WERI-Rb-1 (cell line): ENCODE data around the gene IRF3.

Experiments
- DNase-seq: peaks from one replicate; pipeline ENCODE4 v3.0.0-alpha.2; 2020
- H3K27ac ChIP-seq: fragments of 250-450 bp; sonication (Bioruptor Pico); 2 replicates; pipeline ENCODE4 v1.5.1; 2020; ENCODE audit warnings: mild to moderate bottlenecking, moderate library complexity
- H3K27me3 ChIP-seq: fragments of 250-450 bp; sonication (Bioruptor Pico); 2 replicates; pipeline ENCODE4 v1.5.1; 2021; ENCODE audit warnings: mild to moderate bottlenecking, low read depth, moderate library complexity; ENCODE audit not compliant: insufficient read depth, severe bottlenecking
- H3K36me3 ChIP-seq: fragments of 250-450 bp; sonication (Bioruptor Pico); 2 replicates; pipeline ENCODE4 v1.5.1; 2020; ENCODE audit warnings: mild to moderate bottlenecking, moderate library complexity
- H3K4me3 ChIP-seq: 2 replicates; pipeline ENCODE4 v1.5.1; 2011; ENCODE audit warnings: low read depth, mild to moderate bottlenecking, control low read depth, low read length
- H3K9me3 ChIP-seq: fragments of 250-450 bp; sonication (Bioruptor Pico); 2 replicates; pipeline ENCODE4 v1.5.1; 2021; ENCODE audit warnings: mild to moderate bottlenecking, moderate library complexity; ENCODE audit not compliant: severe bottlenecking
- CTCF ChIP-seq: IDR thresholded peaks from 2 replicates; pipeline ENCODE4 v1.5.1; 2011; ENCODE audit warnings: low read depth, mild to moderate bottlenecking, control low read depth, inconsistent platforms, low read length

Gene IRF3

DNA sequence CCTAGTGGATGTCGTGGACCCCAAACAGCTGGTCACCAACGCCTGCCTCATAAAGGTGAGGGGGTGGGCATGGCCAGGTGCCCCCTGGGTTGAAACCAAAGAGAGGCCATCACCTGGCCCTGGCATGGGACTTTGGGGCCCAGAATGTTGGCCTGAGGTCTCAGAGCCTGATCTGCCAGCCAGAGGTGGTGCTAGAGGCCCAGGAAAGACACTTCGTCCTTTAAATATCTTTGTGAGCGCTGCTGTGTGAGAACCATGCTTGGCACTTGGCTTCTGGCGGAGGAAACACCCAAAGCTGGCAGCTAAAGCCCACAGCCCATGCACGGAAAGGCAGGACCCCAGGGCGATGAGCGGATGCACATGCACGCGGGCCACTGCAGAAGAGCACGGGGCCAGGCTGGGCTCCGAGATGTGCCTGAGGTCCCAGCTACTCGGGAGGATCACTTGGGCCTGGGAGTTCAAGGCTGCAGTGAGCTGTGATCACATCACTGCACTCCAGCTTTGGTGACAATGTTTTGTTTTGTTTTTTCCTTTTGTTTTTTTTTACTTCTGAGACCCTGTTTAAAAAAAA, 19.4 kb upstream of the IRF3 start:
- TF ChIP-seq CTCF: no peak; the same call in 1 of the 2 replicates
- DNase-seq: no peak
- Histone ChIP-seq H3K36me3 (peaks cover 73% of the 10 kb centered on the region), H3K9me3 (no peaks in the 10 kb centered on the region), H3K27me3 (no peaks in the 10 kb centered on the region), H3K27ac (no peak overlapping the region), H3K4me3 (no peak overlapping the region)

GRCh38 chr19:49684251-49684982, 18.8 kb upstream of the IRF3 start:
- peak; percentile 54 for TF ChIP-seq CTCF
- peaks cover 77% of the 10 kb centered on the region for H3K36me3 ChIP-seq
- H3K27ac ChIP-seq: no peak overlapping the region

GRCh38 chr19:49683814-49684250, 18.2 kb upstream of the IRF3 start:
- no peak overlapping the region for H3K4me3 ChIP-seq
- no peak for TF ChIP-seq CTCF
- no peaks in the 10 kb centered on the region for H3K27me3 ChIP-seq
- peaks cover 73% of the 10 kb centered on the region for H3K36me3 ChIP-seq
- H3K27ac ChIP-seq: no peak overlapping the region
- H3K9me3 ChIP-seq: no peaks in the 10 kb centered on the region
- no peak for DNase-seq

More at GRCh38 chr19:49684251-49684982, 18.8 kb upstream of the IRF3 start:
- Histone ChIP-seq H3K27me3 (no peaks in the 10 kb centered on the region), H3K4me3 (no peak overlapping the region), H3K9me3 (no peaks in the 10 kb centered on the region)
- DNase-seq: no peak

GRCh38 chr19:49682274-49682673, 16.6 kb upstream of the IRF3 start:
- Histone ChIP-seq H3K36me3 (peaks cover 70% of the 10 kb centered on the region), H3K27me3 (no peaks in the 10 kb centered on the region), H3K9me3 (no peaks in the 10 kb centered on the region), H3K4me3 (no peak overlapping the region), H3K27ac (no peak overlapping the region)
- TF ChIP-seq CTCF: no peak
- no peak for DNase-seq

DNA sequence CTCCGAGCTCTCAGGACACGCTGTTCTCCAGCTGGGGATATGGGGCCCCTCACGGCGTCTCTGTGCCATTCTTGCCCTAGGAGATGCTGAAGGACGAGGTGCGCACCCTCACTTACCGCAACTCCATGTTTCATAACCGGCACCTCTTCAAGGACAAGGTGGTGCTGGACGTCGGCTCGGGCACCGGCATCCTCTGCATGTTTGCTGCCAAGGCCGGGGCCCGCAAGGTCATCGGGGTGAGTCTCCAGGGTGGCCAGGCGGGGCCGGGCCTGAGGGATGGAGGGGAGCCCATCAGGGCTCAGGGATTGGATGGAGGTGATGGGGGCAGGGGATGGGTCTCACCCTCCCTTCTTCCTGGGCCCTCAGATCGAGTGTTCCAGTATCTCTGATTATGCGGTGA, 16.2 kb upstream of the IRF3 start:
- no peak for TF ChIP-seq CTCF
- H3K27ac ChIP-seq: no peak overlapping the region
- no peak for DNase-seq
- peaks cover 69% of the 10 kb centered on the region for H3K36me3 ChIP-seq
- no peaks in the 10 kb centered on the region for H3K27me3 ChIP-seq
- no peak overlapping the region for H3K4me3 ChIP-seq
- no peaks in the 10 kb centered on the region for H3K9me3 ChIP-seq
